Stimulated activated CD8-positive, alpha-beta memory T cell treated with anti-CD3 and anti-CD28 coated beads, Interleukin-15, amount 100 ng/mL, for 4 hours (primary cell): Measurements from ENCODE around the gene EDEM2.
"Not testable (repeated sequence)": the region's sequence is repeated elsewhere in the genome, so short reads cannot be mapped to it uniquely, and the experiment has no call there.

Source experiments
- DNase-seq, 2 donors: peaks; one replicate each; pipeline ENCODE4 v3.0.0-alpha.2; 2020; ENCODE audit warnings: low read depth in 2 of 2

Gene EDEM2

GRCh38 chr20:35087791-35088190, 59.3 kb downstream of the EDEM2 start:
- DNase-seq = no peak

DNA sequence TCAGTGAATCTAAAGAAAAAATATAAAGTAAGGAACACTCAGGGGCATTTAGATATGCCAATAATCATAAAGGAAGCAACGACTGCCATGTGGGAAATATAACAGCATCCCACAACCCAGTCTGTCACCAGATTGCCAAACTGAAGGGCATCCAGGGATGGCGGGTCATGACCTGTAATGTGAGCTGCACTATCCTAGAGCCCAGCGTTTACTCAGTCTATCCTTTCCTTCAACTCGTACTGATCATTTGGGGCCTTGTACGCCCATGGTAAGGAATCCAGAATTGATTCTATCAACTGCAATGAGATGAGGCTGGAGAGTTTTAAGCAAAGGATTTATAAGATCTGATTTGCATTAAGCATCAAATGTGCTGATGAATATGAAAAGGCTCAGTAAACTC, 59.8 kb downstream of the EDEM2 start:
- no peak for DNase-seq

GRCh38 chr20:35085477-35086225, 61.5 kb downstream of the EDEM2 start:
- DNase-seq = no peak

DNA sequence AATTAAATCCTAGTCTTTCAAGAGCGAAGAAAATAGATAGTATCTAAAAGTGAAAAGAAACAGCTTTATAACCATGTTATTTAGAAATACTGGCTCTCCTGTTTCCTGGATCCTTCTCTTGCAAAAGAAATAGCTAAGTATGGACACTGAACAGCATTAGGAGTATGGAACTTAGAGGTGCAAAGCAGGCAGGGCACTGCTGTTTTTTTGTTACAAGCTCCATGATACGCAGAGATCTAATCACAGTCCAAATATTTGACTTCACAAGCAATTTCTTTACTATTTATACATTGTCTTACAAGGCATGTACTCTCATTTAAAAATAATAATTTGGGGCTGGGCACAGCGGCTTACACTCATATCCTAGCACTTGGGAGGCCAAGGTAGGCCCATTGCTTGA, 62.1 kb downstream of the EDEM2 start:
- no peak for DNase-seq

- not testable (repeated sequence) for DNase-seq
These were observed 66.8 kb downstream of the EDEM2 start for GRCh38 chr20:35080348-35080642.

DNA sequence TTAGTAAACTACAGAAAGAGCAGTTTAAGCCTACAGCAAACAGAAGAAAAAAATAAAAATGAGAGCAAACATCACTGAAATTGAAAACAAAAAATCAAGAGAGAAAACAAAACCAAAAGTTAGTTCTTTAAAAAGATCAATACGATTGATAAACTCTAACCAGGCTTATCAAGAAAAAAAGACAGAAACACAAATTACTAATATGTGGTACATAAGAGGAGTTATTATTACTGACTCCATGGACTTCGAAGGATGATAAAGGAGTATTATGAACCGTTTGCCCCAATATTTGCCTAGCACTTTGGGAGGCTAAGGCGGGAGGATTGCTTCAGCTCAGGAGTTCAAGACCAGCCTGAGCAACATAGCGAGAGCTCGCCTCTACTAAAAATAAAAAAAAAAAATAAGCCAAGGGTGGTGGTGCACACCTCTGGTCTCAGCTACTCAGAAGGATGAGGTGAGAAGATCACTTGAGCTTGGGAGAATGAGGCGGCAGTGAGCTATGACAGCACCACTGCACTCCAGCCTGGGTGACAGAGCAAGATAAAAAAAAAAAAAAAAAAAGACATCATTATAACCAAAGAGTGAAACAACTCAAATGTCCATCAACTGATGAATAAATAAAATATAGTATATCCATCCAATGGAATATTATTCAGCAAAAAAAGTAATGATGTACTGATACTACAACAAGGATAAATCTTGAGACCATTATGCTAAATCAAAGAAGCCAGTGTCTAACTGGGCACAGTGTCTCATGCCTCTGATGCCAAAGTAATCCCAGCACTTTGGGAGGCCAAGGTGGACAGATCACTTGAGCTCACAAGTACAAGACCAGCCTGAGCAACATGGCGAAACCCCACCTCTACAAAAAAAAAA, 67.4 kb downstream of the EDEM2 start:
- DNase-seq = no peak

DNA sequence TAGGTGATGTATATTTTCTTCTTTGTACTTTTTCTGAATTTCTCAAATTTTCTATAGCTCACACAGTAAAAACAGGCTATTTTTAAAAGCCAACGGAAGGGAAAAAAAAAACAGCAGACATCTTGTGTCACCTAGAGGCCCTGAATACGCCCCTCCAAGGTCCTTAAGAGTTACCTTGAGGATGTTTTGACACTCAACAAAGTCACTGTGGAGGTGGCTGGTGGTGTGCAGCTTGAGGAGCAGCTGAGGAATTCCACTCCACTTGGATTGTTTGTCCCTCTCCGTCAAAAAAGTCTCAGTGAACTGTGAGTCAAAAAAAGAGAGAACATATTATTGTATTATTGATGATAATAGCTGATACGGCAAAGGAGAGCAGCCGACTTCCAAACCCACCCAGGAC, 69.3 kb downstream of the EDEM2 start:
- no peak for DNase-seq

DNA sequence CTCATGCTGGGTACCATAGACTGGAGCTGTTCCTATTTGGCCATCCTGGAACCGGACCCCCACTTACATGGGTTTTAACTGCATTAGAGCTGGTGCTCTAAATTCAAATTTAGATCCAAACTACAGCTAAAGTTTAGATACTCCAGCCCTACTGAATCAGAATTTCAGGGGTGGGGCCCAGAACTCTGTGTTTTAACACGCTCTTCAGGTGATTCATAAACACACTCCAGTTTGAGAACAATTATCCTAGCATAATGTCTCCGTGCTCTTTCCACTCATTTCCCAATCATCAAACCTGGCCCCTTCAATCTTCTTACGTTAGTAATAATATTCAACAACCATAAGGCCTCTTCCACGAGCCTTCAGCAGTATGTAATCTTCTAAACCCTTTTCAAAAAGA, 69.8 kb downstream of the EDEM2 start:
- no peak for DNase-seq

GRCh38 chr20:35071436-35072153, 75.5 kb downstream of the EDEM2 start:
- not testable (repeated sequence) for DNase-seq

DNA sequence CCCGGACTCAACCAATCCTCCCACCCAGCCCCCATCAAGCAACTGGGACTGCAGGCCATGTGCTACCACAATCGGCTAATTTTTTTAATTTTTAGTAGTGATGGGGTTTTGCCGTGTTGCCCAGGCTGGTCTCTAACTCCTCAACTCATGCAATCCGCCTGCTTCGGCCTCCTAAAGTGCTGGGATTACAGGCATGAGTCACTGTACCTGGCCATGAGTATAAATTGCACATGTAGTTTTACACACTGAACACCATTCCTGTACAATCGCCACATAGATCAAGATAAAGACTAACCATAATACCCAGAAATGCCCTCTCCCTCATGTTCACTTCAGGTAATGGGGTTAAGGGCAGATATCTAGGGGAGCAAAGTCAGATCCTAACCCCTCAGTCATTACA, 80.9 kb downstream of the EDEM2 start:
- no peak for DNase-seq
